GM12872 (cell line): ENCODE measurements around the gene CCDC85C.

Source experiments
- TF ChIP-seq, protein P1 (sequence below): IDR thresholded peaks from 3 replicates; pipeline ENCODE4 v1.5.1; 2011; ENCODE audit warnings: low read depth, mild to moderate bottlenecking, low read length, moderate library complexity; ENCODE audit not compliant: insufficient read depth

The CCDC85C gene

DNA sequence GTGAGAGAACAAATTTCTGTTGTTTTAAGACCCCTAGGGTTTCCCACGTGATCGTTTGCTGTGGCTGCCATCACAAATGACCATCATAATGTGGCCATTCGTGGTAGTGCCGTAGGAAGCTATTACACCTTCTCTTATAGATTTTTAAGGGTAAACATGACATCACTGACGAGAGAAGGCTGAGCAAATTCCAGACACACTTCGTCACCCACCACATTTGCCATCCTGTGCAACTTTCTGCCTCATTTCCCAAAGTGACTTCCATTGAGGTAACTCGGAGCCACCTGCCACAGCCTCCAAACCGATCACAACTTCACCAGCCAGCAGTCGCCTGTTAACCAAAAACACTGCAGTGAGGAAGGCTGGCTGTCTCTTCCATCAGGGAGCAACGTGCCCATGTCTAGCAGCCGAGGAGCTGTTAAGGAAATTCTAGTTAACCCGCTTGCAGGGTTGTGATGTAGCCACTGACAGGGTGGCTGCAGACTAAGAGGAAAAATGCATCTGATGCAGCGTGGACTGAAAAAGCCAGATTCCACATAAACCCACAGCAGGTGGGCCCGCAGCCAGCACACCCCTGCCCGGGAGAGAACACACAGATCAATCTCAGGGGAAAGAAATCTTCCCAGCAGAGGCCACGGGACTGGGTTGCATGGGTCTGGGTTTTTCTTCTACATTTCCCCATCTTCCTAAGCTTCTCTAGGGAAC lies 44.6 kb downstream of the CCDC85C start:
- TF ChIP-seq, protein P1, sequence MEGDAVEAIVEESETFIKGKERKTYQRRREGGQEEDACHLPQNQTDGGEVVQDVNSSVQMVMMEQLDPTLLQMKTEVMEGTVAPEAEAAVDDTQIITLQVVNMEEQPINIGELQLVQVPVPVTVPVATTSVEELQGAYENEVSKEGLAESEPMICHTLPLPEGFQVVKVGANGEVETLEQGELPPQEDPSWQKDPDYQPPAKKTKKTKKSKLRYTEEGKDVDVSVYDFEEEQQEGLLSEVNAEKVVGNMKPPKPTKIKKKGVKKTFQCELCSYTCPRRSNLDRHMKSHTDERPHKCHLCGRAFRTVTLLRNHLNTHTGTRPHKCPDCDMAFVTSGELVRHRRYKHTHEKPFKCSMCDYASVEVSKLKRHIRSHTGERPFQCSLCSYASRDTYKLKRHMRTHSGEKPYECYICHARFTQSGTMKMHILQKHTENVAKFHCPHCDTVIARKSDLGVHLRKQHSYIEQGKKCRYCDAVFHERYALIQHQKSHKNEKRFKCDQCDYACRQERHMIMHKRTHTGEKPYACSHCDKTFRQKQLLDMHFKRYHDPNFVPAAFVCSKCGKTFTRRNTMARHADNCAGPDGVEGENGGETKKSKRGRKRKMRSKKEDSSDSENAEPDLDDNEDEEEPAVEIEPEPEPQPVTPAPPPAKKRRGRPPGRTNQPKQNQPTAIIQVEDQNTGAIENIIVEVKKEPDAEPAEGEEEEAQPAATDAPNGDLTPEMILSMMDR: no peak

DNA sequence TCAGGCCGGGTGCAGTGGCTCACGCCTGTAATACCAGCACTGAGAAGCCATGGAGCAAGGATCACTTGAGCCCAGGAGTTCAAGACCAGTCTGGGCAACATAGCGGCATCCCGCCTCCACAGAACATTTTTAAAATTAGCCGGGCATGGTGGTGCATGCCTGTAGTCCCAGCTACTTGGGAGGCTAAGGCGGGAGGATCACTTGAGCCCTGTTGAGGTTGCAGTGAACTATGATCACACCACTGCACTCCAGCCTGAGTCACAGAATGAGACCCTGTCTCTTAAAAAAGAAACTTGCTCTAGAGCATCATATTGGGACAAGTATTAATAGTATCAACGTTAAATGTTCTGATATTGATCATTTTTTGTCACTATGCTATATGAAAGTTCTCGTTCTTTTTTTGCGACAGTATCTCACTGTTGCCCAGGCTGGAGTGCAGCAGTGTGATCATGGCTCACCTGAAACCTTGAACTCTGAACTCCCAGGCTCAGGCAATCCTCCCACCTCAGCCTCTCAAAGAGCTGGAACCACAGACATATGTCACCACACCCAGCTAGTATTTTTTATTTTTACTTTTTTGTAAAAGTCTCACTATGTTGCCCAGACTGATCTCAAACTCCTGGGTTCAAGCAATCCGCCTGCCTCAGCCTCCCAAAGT lies 47.7 kb downstream of the CCDC85C start:
- TF ChIP-seq, protein P1: no peak

DNA sequence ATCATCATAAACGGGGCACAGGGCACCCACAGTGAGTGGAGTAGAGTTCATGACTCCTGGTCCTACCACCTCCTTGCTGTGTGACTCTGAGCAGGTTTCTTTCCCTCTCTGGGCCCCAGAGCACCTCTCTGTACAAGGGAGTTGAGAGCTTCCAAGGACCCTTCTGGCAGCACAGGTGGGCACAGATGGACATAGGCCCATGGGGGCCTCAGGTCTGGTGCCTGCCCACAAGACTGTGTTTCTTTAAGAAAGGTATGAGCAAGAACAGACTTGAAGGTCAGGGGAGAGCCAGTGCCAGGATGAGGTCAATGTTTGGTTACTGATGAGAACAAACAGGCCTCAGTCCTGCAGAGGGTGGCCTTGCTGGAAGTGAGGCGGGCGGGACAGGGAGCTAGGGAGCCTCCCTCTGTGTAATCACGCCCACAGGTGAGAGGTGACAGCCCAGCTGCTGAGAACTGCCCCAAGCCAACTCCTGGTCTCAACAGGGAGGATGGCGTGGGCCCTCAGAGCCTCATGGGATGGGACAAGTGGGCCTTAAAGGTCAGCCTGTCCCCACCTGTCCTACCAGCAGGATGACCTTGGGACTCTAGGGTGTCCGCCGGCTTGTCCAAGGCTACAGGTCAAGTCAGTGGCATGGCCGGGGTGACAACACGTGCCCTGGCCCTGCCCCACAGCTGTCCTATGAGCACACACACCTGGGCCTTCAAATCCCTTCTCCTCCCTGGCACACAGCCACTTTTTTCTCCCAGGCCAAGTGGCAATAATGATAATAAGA lies 49.1 kb downstream of the CCDC85C start:
- TF ChIP-seq, protein P1: no peak

- TF ChIP-seq, protein P1: no peak
Observed at GRCh38 chr14:99554184-99554583, 49.8 kb downstream of the CCDC85C start.

DNA sequence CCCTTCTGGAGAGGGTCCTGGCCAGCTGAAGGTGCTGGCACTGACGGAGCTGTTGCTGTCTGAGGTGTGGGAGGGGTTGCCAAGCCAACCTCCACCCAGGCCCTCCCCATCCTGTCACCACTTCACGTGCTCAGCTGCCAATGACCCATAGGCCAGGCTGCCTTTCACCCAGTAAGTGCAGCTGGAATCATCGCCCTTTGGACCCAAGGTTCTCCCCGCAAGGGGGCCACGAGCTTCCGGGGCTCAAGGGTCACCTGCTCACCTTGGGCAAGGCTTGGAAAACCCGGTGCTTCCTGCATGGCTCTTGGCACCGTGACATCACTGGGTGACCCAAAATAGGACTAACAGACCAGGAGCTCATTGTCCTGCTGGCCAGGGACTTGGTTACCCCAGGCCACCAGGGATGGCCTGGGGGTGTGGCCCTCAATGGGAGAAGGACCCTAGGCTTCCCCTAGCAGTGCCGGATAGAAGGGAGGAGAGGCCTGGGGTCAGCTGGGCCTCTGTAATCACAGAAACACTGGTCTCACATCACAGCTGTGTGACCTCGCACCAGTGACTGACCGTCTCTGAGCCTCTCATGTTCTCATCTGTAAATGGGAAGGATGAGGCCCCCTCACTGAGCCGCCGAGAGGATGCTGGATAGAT lies 51.3 kb downstream of the CCDC85C start:
- TF ChIP-seq, protein P1: no peak

DNA sequence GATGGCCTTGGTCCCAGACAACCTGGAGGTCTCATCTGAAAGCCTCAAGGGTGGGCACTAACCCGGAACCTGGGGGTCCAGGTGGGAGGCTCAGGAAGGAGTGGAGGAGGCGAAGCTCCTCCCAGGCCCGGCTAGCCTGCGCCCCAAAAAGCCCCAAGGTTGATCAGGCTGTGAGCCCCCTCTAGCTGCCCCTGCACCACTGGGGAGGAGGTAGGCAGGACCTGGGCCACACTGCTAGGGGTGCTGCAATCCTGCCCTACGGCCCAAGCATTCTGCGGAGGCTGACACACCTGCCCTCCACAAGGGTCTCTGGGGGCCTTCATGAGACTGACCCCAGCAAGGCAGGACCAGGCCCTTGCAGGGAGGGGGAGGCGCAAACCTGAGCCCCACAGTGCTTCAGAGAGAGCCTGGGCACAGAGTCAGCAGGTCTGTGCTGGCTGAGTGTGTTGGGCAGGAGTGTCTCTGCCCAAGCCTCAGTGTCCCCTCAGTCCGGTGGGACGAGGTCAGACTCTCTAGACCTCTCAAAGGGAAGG lies 51.9 kb downstream of the CCDC85C start:
- TF ChIP-seq, protein P1: no peak
